Hematopoietic multipotent progenitor cell treated with erythropoietin and hydrocortisone succinate and interleukin-3 and kit ligand, for 15 days (in vitro differentiated cells): ENCODE measurements around the gene CTNNB1.

Experiments used
- DNase-seq: peaks from one replicate; pipeline ENCODE4 v3.0.0-alpha.2; 2015; ENCODE audit warnings: low spot score

Gene CTNNB1

DNA sequence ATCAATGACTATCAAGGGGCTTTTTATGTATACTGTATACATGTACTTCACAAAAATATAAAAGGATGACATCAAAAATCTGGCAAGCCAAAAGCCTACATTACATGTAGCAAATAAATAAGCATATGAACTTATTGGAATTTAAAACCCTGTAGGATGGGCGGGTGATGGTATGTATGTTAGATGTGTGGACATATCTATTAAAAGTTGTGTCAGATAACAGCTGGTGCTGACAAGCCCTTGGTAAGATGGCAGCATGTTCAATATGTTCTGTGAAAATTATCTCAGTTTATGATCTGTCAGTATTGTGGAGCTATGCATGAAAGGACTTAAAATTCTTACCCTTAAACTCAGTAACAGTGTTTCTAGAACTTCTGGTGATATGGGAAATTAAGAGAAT, 20.1 kb downstream of the CTNNB1 start:
- DNase-seq, result no peak

DNA sequence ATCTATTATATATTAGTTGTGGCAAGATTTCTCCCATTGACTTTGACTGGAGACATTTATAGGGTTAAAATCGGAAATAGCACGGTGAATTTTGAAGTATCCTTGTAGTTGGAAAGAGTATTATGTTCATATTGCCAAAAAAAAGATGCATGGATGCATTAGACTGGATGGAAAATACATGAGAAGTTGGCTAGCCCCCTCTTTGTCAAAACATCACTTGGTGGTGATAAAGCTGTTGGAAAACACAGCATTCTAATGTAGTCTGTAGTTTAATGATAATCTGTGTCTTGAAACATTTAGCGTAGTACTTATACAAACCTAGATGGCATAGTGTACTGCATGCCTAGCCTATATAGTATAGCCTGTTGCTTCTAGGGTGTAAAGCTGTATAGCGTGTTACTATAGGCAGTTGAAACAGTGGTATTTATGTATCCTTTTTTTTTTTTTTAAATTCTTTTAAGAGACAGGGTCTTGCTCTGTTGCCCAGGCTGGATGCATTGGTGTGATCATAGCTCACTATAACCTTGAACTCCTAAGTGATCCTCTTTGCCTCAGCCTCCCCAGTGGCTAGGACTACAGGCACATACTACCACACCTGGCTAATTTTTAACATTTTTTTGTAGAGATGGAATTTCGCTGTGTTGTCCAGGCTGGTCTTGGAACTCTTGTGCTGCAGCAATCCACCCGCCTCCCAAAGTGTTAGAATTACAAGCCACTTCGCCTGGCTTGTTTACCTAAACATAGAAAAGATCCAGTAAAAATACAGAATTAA, 21.8 kb downstream of the CTNNB1 start:
- no peak for DNase-seq

- DNase-seq, result no peak
Measured at GRCh38 chr3:41222012-41222411, 22.7 kb downstream of the CTNNB1 start.

DNA sequence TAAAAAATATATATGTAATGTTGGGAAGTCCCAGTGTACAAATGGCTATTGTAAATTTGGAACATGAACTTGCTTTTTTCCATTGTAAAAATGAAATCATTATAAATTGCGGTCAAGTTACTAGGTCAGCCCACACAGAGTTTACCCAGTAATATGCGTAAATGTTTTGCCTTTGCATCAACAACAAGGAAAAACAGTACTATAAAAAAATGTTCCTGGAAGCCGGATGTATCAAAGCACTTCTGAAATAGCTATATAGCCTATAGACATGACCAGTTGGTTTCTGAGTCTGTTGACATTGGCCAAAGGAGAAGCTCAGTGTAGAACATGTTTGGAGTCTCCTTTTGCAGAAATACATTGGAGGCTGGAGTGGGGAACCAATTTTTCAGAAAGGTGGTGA, 23.2 kb downstream of the CTNNB1 start:
- no peak for DNase-seq

DNA sequence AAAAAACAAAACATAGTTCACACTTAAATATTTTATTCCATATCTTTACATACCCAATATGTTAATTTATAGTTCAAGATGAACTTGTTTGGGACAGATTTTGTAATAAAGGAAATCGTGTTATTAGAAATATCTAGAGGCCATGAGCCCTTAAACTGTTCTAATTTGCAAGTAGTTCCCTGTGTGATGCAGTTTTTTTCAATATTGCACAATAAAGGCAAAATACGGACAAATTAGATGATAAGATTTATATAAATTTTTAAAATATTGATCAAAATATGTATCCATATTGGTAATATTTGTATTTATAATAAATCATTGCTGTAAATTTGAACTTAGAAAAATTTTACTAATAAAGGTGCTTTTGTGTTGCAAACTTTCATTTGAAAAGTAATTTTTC, 23.8 kb downstream of the CTNNB1 start:
- no peak for DNase-seq

DNA sequence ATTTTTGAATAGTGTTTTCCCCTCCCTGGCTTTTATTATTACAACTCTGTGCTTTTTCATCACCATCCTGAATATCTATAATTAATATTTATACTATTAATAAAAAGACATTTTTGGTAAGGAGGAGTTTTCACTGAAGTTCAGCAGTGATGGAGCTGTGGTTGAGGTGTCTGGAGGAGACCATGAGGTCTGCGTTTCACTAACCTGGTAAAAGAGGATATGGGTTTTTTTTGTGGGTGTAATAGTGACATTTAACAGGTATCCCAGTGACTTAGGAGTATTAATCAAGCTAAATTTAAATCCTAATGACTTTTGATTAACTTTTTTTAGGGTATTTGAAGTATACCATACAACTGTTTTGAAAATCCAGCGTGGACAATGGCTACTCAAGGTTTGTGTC, 24.4 kb downstream of the CTNNB1 start:
- no peak for DNase-seq

DNA sequence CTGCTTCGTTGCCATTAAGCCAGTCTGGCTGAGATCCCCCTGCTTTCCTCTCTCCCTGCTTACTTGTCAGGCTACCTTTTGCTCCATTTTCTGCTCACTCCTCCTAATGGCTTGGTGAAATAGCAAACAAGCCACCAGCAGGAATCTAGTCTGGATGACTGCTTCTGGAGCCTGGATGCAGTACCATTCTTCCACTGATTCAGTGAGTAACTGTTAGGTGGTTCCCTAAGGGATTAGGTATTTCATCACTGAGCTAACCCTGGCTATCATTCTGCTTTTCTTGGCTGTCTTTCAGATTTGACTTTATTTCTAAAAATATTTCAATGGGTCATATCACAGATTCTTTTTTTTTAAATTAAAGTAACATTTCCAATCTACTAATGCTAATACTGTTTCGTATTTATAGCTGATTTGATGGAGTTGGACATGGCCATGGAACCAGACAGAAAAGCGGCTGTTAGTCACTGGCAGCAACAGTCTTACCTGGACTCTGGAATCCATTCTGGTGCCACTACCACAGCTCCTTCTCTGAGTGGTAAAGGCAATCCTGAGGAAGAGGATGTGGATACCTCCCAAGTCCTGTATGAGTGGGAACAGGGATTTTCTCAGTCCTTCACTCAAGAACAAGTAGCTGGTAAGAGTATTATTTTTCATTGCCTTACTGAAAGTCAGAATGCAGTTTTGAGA, 25.0 kb downstream of the CTNNB1 start:
- DNase-seq, result no peak

DNA sequence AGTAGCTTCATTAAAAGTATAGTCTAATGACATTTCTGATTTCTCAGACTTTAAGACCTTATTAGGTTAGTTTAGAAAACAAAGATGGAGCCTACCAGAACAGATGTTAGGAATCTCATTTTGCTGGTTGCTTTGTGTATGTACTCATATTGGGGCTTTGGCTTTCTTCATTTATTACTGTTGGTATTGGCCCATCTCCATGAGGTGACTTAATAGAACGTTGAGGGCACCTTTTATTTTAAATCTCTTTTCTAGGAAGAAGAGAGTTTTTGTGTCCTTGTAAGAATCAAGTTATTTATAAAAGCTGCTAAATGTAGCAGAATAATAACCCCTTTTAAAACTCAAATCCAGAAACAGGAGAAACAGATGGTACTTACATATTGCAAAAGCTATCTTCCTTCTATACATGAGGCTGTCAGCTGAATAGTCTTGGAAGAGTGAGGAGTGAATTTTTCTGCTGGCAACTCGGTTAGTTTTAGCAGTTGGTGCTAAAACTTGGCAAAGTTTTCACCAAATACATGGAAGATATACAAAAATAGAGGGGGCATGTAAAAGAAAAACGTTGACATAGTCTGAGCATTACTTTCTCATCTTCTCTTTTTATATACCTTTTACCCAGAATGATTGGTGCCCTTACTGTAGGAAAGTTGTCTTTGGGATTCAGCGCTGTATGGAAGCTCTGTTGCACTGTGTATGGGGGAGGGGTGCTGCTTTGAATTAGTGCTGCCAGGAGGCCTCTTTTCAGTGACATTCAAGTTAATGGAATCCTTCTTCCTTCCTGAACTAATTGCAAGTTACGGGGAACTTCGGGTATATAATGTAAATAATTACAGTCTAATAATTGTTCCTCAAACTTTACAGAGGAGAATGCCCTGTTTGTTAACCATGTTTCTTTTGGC, 35.8 kb downstream of the CTNNB1 start:
- no peak for DNase-seq

- DNase-seq, result no peak
Measured at GRCh38 chr3:41236228-41236627, 36.9 kb downstream of the CTNNB1 start.

GRCh38 chr3:41237907-41238306, 38.6 kb downstream of the CTNNB1 start:
- DNase-seq, result no peak

- no peak for DNase-seq
Measured at GRCh38 chr3:41239587-41239986, 40.3 kb downstream of the CTNNB1 start.

DNA sequence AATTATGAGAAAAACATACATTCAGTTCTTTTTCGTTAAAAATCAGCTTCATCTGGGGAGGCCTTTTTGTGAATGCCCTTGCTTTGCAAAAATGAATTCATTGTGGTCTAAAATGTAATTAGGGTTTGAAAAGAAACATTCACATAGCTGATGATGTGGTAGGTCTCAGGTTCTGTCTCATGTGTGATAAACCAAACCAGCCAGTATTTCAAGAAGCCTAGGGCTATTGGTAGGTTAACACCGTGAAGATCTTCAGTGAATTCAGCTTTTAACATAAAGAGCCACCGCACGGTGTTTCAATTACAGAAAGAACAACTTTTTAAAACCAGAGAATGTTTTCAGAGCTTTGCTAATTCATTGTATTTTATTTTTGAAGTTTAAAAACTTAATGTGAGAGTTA, 41.9 kb downstream of the CTNNB1 start:
- no peak for DNase-seq

DNA sequence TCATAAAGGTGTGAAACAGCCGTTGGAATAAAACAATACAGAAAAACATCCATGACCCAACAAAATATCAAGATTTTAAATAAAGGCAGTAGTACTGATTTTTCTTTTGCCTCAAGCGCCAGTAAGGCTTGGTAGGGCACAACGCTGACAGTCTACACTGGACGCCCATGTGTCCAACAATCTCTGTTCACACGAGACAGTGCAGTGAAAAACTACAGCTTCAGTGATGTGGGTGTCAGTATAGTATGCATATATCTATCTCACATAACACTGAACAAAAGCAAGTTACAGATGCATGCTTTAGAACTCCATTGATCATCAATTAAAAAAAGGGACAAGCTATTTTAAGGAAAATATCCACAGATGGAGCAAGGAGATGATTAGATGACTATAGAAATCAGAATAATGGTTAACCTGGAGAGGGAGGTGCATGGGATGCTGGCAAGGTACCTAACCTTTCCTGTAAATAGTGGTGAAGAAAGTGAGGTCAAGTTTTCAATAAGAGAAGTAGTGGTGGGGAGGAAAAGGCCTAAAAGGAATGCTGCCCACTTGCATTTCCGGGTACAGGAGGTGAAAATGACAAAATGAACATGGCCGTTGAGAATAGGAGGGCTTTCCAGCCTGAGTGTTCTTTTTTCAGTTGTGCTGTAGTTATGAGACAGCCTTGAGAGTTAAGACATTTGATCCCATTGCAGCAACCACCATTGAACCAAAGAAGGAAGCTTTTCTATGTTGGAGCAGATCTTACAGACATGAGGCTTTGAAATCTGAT, 42.7 kb downstream of the CTNNB1 start:
- DNase-seq, result no peak

DNA sequence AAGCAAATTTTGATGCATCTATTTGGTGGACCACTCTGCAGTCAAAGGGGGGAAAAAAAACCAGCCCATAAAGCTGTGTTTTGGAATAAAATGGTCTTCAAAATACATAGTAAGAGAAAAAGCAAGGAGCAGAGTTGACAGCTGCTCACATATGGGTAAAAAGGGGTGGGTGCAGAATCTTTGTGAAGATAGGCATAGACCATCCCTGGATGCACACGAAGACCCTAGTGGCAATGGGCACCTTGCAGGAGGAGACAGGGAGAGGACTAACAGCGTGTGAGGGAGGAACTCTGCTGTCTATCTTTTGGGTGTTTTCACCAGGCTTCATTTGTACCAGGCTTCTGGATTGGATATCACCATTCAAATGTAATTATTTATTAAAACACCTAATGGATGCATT, 43.9 kb downstream of the CTNNB1 start:
- DNase-seq, result no peak

GRCh38 chr3:41244620-41245336, 45.5 kb downstream of the CTNNB1 start:
- no peak for DNase-seq

DNA sequence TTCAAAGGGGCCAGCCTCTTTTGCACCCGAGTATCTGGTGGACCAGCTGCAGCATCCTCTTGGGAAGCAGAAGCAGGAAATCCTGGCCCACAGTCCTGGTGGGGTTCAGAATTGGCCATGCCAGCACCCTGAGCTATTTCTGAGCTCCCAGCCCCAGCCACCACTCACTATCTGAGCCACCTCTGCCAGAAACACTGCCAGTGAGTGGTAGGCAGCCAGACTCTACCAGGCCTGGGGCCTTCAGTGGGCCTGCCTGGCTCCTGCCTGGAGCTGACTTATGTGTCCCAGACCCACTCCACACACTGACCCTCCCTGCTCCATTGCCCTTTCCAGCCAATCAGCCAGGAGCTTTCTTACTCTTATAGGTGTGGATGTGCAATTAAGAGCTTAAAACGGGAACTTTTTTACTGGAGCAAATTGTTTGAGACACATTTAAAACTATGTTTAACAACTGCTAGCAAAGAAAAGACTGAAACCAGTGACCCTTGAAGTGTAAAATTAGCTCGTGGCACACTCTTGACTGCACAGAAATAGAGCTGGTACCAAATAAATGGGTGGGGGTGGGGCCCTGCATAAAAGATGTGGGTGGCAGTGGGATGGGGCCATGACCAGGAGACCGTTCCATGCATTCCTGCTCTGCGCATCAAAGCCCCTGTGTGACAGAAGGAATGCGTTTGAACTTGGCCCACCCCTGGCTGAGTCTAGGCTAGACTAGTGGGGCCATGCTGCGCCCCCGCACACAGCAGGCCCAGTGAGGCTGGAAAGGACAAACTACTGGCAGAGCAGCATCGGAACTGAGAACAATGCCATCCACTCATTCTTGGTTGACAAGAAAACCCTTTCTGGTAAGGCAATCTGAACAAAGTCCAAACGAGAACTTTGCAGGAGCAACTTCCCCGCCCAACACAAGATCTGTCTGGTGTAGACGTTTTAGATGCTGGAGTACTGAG, 48.0 kb downstream of the CTNNB1 start:
- no peak for DNase-seq

DNA sequence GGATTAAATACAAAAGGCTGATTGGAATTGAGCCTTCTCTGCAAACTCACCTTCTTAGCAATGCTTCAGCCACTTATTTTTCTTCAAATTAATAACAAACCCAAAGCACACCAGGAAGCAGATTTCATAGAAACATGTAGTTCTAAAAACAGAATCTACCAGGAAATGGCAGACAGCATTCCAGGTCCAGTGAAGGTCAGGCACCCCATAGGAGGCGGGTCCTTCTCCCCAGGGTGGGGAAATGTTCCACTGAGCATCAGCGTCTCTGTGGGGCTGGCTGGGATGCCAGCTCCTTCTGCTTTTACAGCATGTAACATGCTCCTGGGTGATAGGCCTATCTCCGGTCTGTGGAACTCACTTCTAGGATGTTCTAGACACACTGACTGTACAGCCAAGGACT, 49.2 kb downstream of the CTNNB1 start:
- DNase-seq, result no peak

DNA sequence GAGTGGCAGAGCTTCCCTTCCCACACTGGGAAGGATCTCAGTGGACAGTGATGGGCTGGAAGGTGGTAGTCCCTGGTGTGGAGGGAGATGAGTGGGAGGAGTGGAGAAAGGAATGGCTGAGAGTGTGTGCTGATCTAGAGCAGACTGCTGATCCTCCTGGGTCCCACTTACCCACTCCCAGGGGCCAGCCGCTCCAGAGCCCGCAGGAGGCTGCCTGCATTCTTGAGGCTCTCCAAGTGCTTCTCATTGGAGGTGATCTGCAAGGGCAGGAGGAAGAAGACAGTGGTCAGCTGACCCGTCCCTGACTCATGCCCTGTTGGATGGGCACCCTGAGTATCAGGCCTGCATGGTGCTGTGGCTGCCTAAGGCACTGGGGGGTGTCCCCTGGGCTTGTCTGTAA, 50.0 kb downstream of the CTNNB1 start:
- no peak for DNase-seq

DNA sequence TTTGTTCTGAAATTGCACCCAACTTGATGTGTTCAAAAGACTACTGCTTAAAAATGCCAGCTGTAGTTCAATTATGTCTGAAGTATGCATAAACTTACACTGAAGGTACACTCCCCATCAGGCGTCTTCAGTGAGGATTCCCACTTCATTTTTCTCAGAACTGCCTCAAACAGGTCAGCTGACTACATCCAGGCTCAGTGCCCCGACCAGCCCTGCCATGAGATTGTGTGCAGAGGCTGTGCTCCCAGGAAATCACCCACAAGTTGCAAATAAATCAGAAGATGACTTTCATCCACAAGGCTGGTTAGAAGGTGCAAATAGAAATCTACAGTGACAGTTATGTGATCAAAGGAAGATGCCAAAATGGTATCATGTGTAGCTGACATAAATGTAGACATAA, 51.5 kb downstream of the CTNNB1 start:
- no peak for DNase-seq

DNA sequence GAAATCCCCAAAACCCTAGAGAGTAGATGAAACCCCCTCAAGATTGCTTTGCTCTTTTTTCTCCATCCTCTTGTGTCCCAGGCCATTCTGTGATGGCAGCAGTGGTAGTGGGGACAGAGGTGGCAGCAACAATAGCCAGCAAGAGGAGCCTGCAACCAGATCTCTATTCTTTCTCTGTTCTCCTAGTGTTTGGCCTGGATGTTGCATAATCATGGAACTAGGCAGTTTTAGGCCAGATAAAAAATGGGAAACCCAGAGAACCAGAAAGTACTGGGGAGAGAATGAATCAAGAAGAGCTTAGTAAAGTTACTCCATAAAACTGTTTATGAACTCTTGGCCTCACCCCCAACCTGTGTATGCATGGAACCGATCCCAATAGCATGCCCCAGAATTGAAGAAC, 52.3 kb downstream of the CTNNB1 start:
- DNase-seq, result no peak
